22Rv1 (cell line): ENCODE measurements around the gene ANG.

Experiments used
- ZFX ChIP-seq: fragments of 450-650 bp; IDR thresholded peaks from 2 replicates; pipeline ENCODE4 v1.6.1; 2017; ENCODE audit warnings: antibody characterized with exemption, borderline replicate concordance
- TF ChIP-seq, protein P1 (sequence below): fragments of 450-650 bp; IDR thresholded peaks from 2 replicates; pipeline ENCODE4 v1.5.1; 2017; ENCODE audit warnings: mild to moderate bottlenecking

DNA sequence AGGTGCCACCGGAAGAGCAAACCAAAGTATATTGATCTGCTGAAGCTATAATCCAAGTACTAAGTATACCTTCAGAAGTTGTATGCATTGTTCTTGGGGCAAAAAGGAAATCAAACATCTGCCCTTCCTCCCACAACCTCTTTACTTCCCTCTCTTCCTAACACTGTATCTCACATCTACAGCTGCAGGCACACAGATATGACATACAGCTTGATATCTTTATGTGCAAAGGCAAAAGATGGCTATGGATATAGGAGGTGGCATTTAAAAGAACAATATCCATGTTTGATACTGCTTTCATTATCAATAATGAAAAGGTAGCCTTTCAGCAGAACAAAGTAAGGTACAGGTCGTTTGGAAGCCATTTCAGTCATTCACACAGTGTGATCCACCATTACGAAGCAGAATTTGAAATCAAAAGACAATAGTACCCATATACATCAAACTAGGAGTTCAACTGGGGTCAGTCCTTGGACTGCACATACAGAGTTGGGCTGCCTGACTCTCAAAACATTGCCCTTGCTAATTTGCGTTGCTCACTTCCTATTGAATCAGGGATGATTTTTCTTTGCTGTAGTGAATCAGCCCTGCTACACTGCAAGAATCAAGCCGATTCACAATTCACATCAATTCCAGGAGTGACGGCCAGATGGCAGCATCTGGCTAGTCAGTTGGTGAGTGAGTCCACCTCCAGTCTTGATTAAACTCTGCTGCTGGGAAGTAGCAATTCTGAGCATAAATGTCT, 8.9 kb downstream of the ANG start:
- TF ChIP-seq, protein P1, sequence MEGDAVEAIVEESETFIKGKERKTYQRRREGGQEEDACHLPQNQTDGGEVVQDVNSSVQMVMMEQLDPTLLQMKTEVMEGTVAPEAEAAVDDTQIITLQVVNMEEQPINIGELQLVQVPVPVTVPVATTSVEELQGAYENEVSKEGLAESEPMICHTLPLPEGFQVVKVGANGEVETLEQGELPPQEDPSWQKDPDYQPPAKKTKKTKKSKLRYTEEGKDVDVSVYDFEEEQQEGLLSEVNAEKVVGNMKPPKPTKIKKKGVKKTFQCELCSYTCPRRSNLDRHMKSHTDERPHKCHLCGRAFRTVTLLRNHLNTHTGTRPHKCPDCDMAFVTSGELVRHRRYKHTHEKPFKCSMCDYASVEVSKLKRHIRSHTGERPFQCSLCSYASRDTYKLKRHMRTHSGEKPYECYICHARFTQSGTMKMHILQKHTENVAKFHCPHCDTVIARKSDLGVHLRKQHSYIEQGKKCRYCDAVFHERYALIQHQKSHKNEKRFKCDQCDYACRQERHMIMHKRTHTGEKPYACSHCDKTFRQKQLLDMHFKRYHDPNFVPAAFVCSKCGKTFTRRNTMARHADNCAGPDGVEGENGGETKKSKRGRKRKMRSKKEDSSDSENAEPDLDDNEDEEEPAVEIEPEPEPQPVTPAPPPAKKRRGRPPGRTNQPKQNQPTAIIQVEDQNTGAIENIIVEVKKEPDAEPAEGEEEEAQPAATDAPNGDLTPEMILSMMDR: peak; percentile 84
- no peak for TF ChIP-seq ZFX
